SK-N-SH (cell line): ENCODE data around the gene WWC1. TPM values are rescaled to one million over a fixed set of nuclear protein-coding genes. Genes with fewer than 3 reads are reported as not detected.

Experiments
- CTCF ChIA-PET: fragments of 300-600, 350-600 bp; formaldehyde crosslinking; extraction: SDS; loops from one replicate; lab custom pipeline; 2021; lab: Yijun Ruan, JAX
- POLR2A ChIA-PET: fragments of 350-600 bp; sonication (Branson Sonifier 250); formaldehyde crosslinking; extraction: SDS; loops from one replicate; lab custom pipeline; 2020; ENCODE audit warnings: antibody characterized with exemption, inconsistent platforms; lab: Yijun Ruan, JAX
- DNase-seq: peaks from one replicate; pipeline ENCODE4 v3.0.0; 2012
- H2AFZ ChIP-seq: fragments of 200-600 bp; sonication (generic); 2 replicates; pipeline ENCODE4 v1.8.1; 2016; ENCODE audit warnings: antibody characterized with exemption, mild to moderate bottlenecking, low read depth
- H3F3A ChIP-seq: fragments of 200-600 bp; sonication (generic); replicated peaks from 2 replicates; pipeline ENCODE3; 2016; ENCODE audit warnings: antibody characterized with exemption, mild to moderate bottlenecking; ENCODE audit not compliant: insufficient read depth
- H3K27ac ChIP-seq, 2 experiments: fragments of 200-500 bp in 1 of 2; fragments of 200-600 bp in 1 of 2; sonication (Bioruptor generic) in 1 of 2; sonication (generic), shearing (Covaris generic) in 1 of 2; 2 replicates each; pipeline versions ENCODE4 v1.5.1 to v1.6.1; 2014 to 2016; ENCODE audit warnings: low read depth in 2 of 2, inconsistent platforms in 1 of 2, low read length in 1 of 2, mild to moderate bottlenecking in 1 of 2, mixed read lengths in 1 of 2
- H3K27me3 ChIP-seq: fragments of 200-600 bp; sonication (generic), shearing (Covaris generic); 2 replicates; pipeline ENCODE4 v1.6.1; 2016; ENCODE audit warnings: mixed run types; ENCODE audit not compliant: insufficient read depth
- H3K36me3 ChIP-seq, 2 experiments: fragments of 200-500 bp in 1 of 2; fragments of 200-600 bp in 1 of 2; sonication (Bioruptor generic) in 1 of 2; sonication (generic) in 1 of 2; replicated peaks in 1 of 2; 2 replicates each; pipeline versions ENCODE3 to v1.5.1; 2014 to 2016; ENCODE audit warnings: low read length in 1 of 2, mild to moderate bottlenecking in 1 of 2; ENCODE audit not compliant: insufficient read depth in 2 of 2, control insufficient read depth in 1 of 2
- H3K4me1 ChIP-seq, 2 experiments: fragments of 200-500 bp in 1 of 2; fragments of 200-600 bp in 1 of 2; sonication (Bioruptor generic) in 1 of 2; sonication (generic), shearing (Covaris generic) in 1 of 2; 2 replicates each; pipeline versions ENCODE4 v1.5.1 to v1.6.1; 2014 to 2016; ENCODE audit warnings: low read depth in 1 of 2, low read length in 1 of 2, mixed run types in 1 of 2; ENCODE audit not compliant: insufficient read depth in 2 of 2, control insufficient read depth in 1 of 2
- H3K4me2 ChIP-seq: fragments of 200-600 bp; sonication (generic), shearing (Covaris generic); 2 replicates; pipeline ENCODE4 v1.6.1; 2017; ENCODE audit warnings: mixed run types
- H3K4me3 ChIP-seq, 2 experiments: fragments of 200-500 bp in 1 of 2; fragments of 200-600 bp in 1 of 2; sonication (Bioruptor generic) in 1 of 2; sonication (generic), shearing (Covaris generic) in 1 of 2; 2 replicates each; pipeline versions ENCODE4 v1.5.1 to v1.8.1; 2014 to 2016; ENCODE audit warnings: low read depth in 2 of 2, inconsistent platforms in 1 of 2, low read length in 1 of 2, mild to moderate bottlenecking in 1 of 2, mixed read lengths in 1 of 2, moderate library complexity in 1 of 2
- H3K79me2 ChIP-seq: fragments of 200-600 bp; sonication (generic); 2 replicates; pipeline ENCODE4 v1.8.1; 2017; ENCODE audit warnings: mild to moderate bottlenecking; ENCODE audit not compliant: insufficient read depth
- H3K9ac ChIP-seq: fragments of 200-600 bp; sonication (generic); 2 replicates; pipeline ENCODE4 v1.6.1; 2017; ENCODE audit warnings: mixed run types
- H3K9me2 ChIP-seq: fragments of 200-600 bp; sonication (generic); 2 replicates; pipeline ENCODE4 v1.6.1; 2017; ENCODE audit warnings: mixed run types
- H3K9me3 ChIP-seq: fragments of 200-600 bp; sonication (generic); 2 replicates; pipeline ENCODE4 v1.6.1; 2017; ENCODE audit warnings: mixed run types, mild to moderate bottlenecking, moderate library complexity
- H4K20me1 ChIP-seq: fragments of 200-600 bp; sonication (generic); 2 replicates; pipeline ENCODE4 v1.6.1; 2017; ENCODE audit warnings: mild to moderate bottlenecking, mixed run types; ENCODE audit not compliant: insufficient read depth
- CHD2 ChIP-seq: fragments of 150-350 bp; IDR thresholded peaks from 2 replicates; pipeline ENCODE4 v1.6.1; 2018; ENCODE audit warnings: low read length; ENCODE audit not compliant: partially characterized antibody
- ELF1 ChIP-seq: IDR thresholded peaks from 2 replicates; pipeline ENCODE4 v1.4.0; 2012
- FOXJ3 ChIP-seq: sonication (generic); formaldehyde crosslinking; IDR thresholded peaks from 2 replicates; pipeline ENCODE4 v1.5.1; 2020; ENCODE audit warnings: mild to moderate bottlenecking, missing genetic modification reagents
- FOXM1 ChIP-seq: IDR thresholded peaks from 2 replicates; pipeline ENCODE4 v1.4.0; 2012; ENCODE audit warnings: low read depth, mild to moderate bottlenecking
- GABPA ChIP-seq: IDR thresholded peaks from 2 replicates; pipeline ENCODE4 v1.4.0; 2012; ENCODE audit warnings: low read depth, mild to moderate bottlenecking
- JUND ChIP-seq: IDR thresholded peaks from 2 replicates; pipeline ENCODE4 v1.4.0; 2012
- MXI1 ChIP-seq: IDR thresholded peaks from 2 replicates; pipeline ENCODE4 v1.6.1; 2012; ENCODE audit warnings: mild to moderate bottlenecking, low read depth, low read length, improper control_type of control experiment
- NRF1 ChIP-seq: IDR thresholded peaks from 2 replicates; pipeline ENCODE4 v1.6.1; 2012; ENCODE audit warnings: low read depth, mild to moderate bottlenecking, low read length
- POLR2AphosphoS5 ChIP-seq: IDR thresholded peaks from 2 replicates; pipeline ENCODE4 v1.6.1; 2012; ENCODE audit warnings: low read depth, low read length
- RAD21 ChIP-seq: IDR thresholded peaks from 2 replicates; pipeline ENCODE4 v1.6.1; 2012; ENCODE audit warnings: mild to moderate bottlenecking, low read length
- RXRA ChIP-seq: IDR thresholded peaks from 2 replicates; pipeline ENCODE4 v1.4.0; 2012; ENCODE audit warnings: low read depth, mild to moderate bottlenecking, borderline replicate concordance
- SIN3A ChIP-seq: IDR thresholded peaks from 2 replicates; pipeline ENCODE4 v1.6.1; 2012; ENCODE audit warnings: low read depth, mild to moderate bottlenecking, low read length, moderate library complexity, borderline replicate concordance
- SMC3 ChIP-seq: IDR thresholded peaks from 2 replicates; pipeline ENCODE4 v1.6.1; 2012; ENCODE audit warnings: low read depth, low read length, improper control_type of control experiment
- TCF12 ChIP-seq: IDR thresholded peaks from 2 replicates; pipeline ENCODE4 v1.4.0; 2012
- TEAD4 ChIP-seq: IDR thresholded peaks from 2 replicates; pipeline ENCODE4 v1.4.0; 2012; ENCODE audit warnings: mild to moderate bottlenecking, borderline replicate concordance; ENCODE audit not compliant: insufficient read depth
- YY1 ChIP-seq: IDR thresholded peaks from 2 replicates; pipeline ENCODE4 v1.4.0; 2012; ENCODE audit warnings: low read depth, mild to moderate bottlenecking
- ZBTB33 ChIP-seq: IDR thresholded peaks from 2 replicates; pipeline ENCODE4 v1.4.0; 2012; ENCODE audit warnings: low read depth, borderline replicate concordance
- WGBS: methylation state at CpG from one replicate; pipeline ENCODE4 v1.1.6; 2017; ENCODE audit warnings: low lambda C conversion rate; 5-methylcytosine and 5-hydroxymethylcytosine counted together
- polyA plus RNA-seq, 3 experiments: library from polyadenylated mRNA; depleted of rRNA; stranded (reverse); fragments of >200 nt; gene quantifications; 2 replicates each; pipeline ENCODE4 v1.2.3, GENCODE V29; 2012
- TF ChIP-seq, protein P1 (sequence below): IDR thresholded peaks from 2 replicates; pipeline ENCODE4 v1.4.0; 2012; ENCODE audit warnings: low read depth, borderline replicate concordance
- TF ChIP-seq, protein P2 (sequence below): fragments of 150-350 bp; IDR thresholded peaks from 2 replicates; pipeline ENCODE4 v1.6.1; 2017; ENCODE audit warnings: antibody characterized with exemption, low read length, low read depth, borderline replicate concordance
- TF ChIP-seq, protein P3 (sequence below): fragments of 150-350 bp; IDR thresholded peaks from 2 replicates; pipeline ENCODE4 v1.6.1; 2016; ENCODE audit warnings: mild to moderate bottlenecking, low read depth, low read length

The WWC1 gene
- polyA plus RNA-seq, 1 of the 3 experiments (the other 2 are of a cell fraction) = 16.9 TPM

GRCh38 chr5:168328814-168329213 lies 37.4 kb downstream of the WWC1 start:
- Histone ChIP-seq H3K36me3 (no peaks in the 10 kb centered on the region), H3K4me3 (no peak overlapping the region), H3F3A (peaks cover 15% of the 10 kb centered on the region), H3K9me3 (no peaks in the 10 kb centered on the region), H3K79me2 (peaks cover 26% of the 10 kb centered on the region; the same call in 1 of the 2 replicates), H3K27ac (no peak overlapping the region), H2AFZ (no peak overlapping the region), H3K4me1 (peaks cover 5 to 7% of the 10 kb centered on the region in 2 experiments; a peak in 2 of 4 replicates), H3K9me2 (no peaks in the 10 kb centered on the region), H3K27me3 (no peaks in the 10 kb centered on the region), H4K20me1 (no peaks in the 10 kb centered on the region), H3K4me2 (no peak overlapping the region), H3K9ac (no peak overlapping the region)
- TF ChIP-seq, protein P1, sequence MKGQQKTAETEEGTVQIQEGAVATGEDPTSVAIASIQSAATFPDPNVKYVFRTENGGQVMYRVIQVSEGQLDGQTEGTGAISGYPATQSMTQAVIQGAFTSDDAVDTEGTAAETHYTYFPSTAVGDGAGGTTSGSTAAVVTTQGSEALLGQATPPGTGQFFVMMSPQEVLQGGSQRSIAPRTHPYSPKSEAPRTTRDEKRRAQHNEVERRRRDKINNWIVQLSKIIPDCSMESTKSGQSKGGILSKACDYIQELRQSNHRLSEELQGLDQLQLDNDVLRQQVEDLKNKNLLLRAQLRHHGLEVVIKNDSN = no peak
- TF ChIP-seq YY1 (no peak), GABPA (no peak), MXI1 (no peak), FOXJ3 (CRISPR knock-in tag) (no peak), JUND (no peak), TCF12 (no peak), NRF1 (no peak), CHD2 (no peak), TEAD4 (no peak), FOXM1 (no peak)
- TF ChIP-seq, protein P2, sequence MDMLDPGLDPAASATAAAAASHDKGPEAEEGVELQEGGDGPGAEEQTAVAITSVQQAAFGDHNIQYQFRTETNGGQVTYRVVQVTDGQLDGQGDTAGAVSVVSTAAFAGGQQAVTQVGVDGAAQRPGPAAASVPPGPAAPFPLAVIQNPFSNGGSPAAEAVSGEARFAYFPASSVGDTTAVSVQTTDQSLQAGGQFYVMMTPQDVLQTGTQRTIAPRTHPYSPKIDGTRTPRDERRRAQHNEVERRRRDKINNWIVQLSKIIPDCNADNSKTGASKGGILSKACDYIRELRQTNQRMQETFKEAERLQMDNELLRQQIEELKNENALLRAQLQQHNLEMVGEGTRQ = no peak
- WGBS = 61% methylated on average over 6 of the region's 6 CpGs
- ChIA-PET POLR2A (no interaction called here), CTCF (interaction anchor here (1.2 to 1.4 kb wide), 2 partner anchors 10 to 60 kb away, joined by 3 read pairs; no protein-coding TSS in a partner anchor)
- DNase-seq = no peak

GRCh38 chr5:168329302-168329701 lies 37.9 kb downstream of the WWC1 start:
- Histone ChIP-seq H3K27ac (no peak overlapping the region), H3K9me3 (no peaks in the 10 kb centered on the region), H4K20me1 (no peaks in the 10 kb centered on the region), H3K9ac (no peak overlapping the region)
- WGBS = 62% methylated on average over 4 of the region's 4 CpGs
- CTCF ChIA-PET = interaction anchor here (1.2 kb wide), 1 partner anchor 9 kb away, joined by 3 read pairs; no protein-coding TSS in a partner anchor
- TF ChIP-seq TCF12 = no peak
- TF ChIP-seq ZBTB33 = no peak
- TF ChIP-seq TEAD4 = no peak
- TF ChIP-seq SIN3A = no peak
- no peak for TF ChIP-seq SMC3
- no peak for TF ChIP-seq ELF1
- TF ChIP-seq, protein P3, sequence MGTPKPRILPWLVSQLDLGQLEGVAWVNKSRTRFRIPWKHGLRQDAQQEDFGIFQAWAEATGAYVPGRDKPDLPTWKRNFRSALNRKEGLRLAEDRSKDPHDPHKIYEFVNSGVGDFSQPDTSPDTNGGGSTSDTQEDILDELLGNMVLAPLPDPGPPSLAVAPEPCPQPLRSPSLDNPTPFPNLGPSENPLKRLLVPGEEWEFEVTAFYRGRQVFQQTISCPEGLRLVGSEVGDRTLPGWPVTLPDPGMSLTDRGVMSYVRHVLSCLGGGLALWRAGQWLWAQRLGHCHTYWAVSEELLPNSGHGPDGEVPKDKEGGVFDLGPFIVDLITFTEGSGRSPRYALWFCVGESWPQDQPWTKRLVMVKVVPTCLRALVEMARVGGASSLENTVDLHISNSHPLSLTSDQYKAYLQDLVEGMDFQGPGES = no peak
- no peak for TF ChIP-seq RXRA
- no peak for TF ChIP-seq JUND
- no peak for TF ChIP-seq RAD21
- no peak for TF ChIP-seq POLR2AphosphoS5
- TF ChIP-seq, all 33 proteins: peak for 0
- Histone ChIP-seq H3K9me2 (no peaks in the 10 kb centered on the region), H3K4me2 (no peak overlapping the region), H3F3A (peaks cover 12% of the 10 kb centered on the region), H3K4me1 (peaks cover 5 to 9% of the 10 kb centered on the region in 2 experiments; a peak in 2 of 4 replicates), H3K27me3 (no peaks in the 10 kb centered on the region), H3K4me3 (no peak overlapping the region), H3K79me2 (peaks cover 26% of the 10 kb centered on the region; the same call in 1 of the 2 replicates), H2AFZ (no peak overlapping the region), H3K36me3 (no peaks in the 10 kb centered on the region)
- POLR2A ChIA-PET = no interaction called here
- no peak for DNase-seq
